ENCODE measurements around the gene HS3ST2.

Gene HS3ST2

GRCh38 chr16:22945361-22945760 is 131.4 kb downstream of the HS3ST2 start:
- no peak for DNase-seq
- no peak overlapping the region for H3K27ac Mint-ChIP-seq
- H3K36me3 Mint-ChIP-seq (ENCODE audit: low read depth) = no peaks in the 10 kb centered on the region
- peaks cover 6% of the 10 kb centered on the region for H3K4me1 Mint-ChIP-seq (ENCODE audit: low read depth)
- no peaks in the 10 kb centered on the region for H3K9me3 Mint-ChIP-seq
- H3K4me3 Mint-ChIP-seq = no peak overlapping the region
- peaks cover 76% of the 10 kb centered on the region for H3K27me3 Mint-ChIP-seq

- Mint-ChIP-seq H3K27me3 (peaks cover 81% of the 10 kb centered on the region), H3K4me1 (ENCODE audit: low read depth) (peaks cover 6% of the 10 kb centered on the region)
Observed at GRCh38 chr16:22946433-22946832, 132.5 kb downstream of the HS3ST2 start.

GRCh38 chr16:22948058-22948602 is 134.2 kb downstream of the HS3ST2 start:
- H3K9me3 Mint-ChIP-seq = no peaks in the 10 kb centered on the region
- DNase-seq = no peak

More at GRCh38 chr16:22946433-22946832, 132.5 kb downstream of the HS3ST2 start:
- H3K27ac Mint-ChIP-seq = no peak overlapping the region
- H3K36me3 Mint-ChIP-seq (ENCODE audit: low read depth) = no peaks in the 10 kb centered on the region
- no peak for DNase-seq
- no peaks in the 10 kb centered on the region for H3K9me3 Mint-ChIP-seq
- H3K4me3 Mint-ChIP-seq = no peak overlapping the region

GRCh38 chr16:22948603-22949368 is 134.8 kb downstream of the HS3ST2 start:
- peak; percentile 54 for DNase-seq
- H3K27me3 Mint-ChIP-seq = peaks cover 66% of the 10 kb centered on the region

More at GRCh38 chr16:22948058-22948602, 134.2 kb downstream of the HS3ST2 start:
- Mint-ChIP-seq H3K27ac (no peak overlapping the region), H3K36me3 (ENCODE audit: low read depth) (no peaks in the 10 kb centered on the region), H3K4me3 (no peak overlapping the region), H3K4me1 (ENCODE audit: low read depth) (peaks cover 6% of the 10 kb centered on the region), H3K27me3 (peaks cover 69% of the 10 kb centered on the region)

GRCh38 chr16:22955461-22956070 is 141.6 kb downstream of the HS3ST2 start:
- Mint-ChIP-seq H3K27ac (no peak overlapping the region), H3K27me3 (peaks cover 33% of the 10 kb centered on the region), H3K36me3 (ENCODE audit: low read depth) (no peaks in the 10 kb centered on the region), H3K4me3 (no peak overlapping the region), H3K9me3 (no peaks in the 10 kb centered on the region), H3K4me1 (ENCODE audit: low read depth) (no peaks in the 10 kb centered on the region)
- no peak for DNase-seq

More at GRCh38 chr16:22948603-22949368, 134.8 kb downstream of the HS3ST2 start:
- Mint-ChIP-seq H3K27ac (no peak overlapping the region), H3K36me3 (ENCODE audit: low read depth) (no peaks in the 10 kb centered on the region), H3K4me1 (ENCODE audit: low read depth) (peaks cover 6% of the 10 kb centered on the region), H3K4me3 (no peak overlapping the region), H3K9me3 (no peaks in the 10 kb centered on the region)

GRCh38 chr16:22961206-22961605 is 147.2 kb downstream of the HS3ST2 start:
- H3K9me3 Mint-ChIP-seq = peaks cover 2% of the 10 kb centered on the region
- H3K4me1 Mint-ChIP-seq (ENCODE audit: low read depth) = no peaks in the 10 kb centered on the region
- H3K27ac Mint-ChIP-seq = no peak overlapping the region
- H3K36me3 Mint-ChIP-seq (ENCODE audit: low read depth) = no peaks in the 10 kb centered on the region
- H3K27me3 Mint-ChIP-seq = peaks cover 41% of the 10 kb centered on the region
- no peak for DNase-seq
- no peak overlapping the region for H3K4me3 Mint-ChIP-seq

GRCh38 chr16:22962905-22963304 is 148.9 kb downstream of the HS3ST2 start:
- no peak overlapping the region for H3K27ac Mint-ChIP-seq
- peaks cover 38% of the 10 kb centered on the region for H3K27me3 Mint-ChIP-seq
- H3K9me3 Mint-ChIP-seq = peaks cover 2% of the 10 kb centered on the region
- H3K36me3 Mint-ChIP-seq (ENCODE audit: low read depth) = no peaks in the 10 kb centered on the region
- no peaks in the 10 kb centered on the region for H3K4me1 Mint-ChIP-seq (ENCODE audit: low read depth)
- H3K4me3 Mint-ChIP-seq = no peak overlapping the region
- no peak for DNase-seq

All from activated T-cell treated with anti-CD3 and anti-CD28 coated beads, Interleukin-2, amount 50 U/mL, for 24 hours (primary cell).